SK-N-SH (cell line): ENCODE results near the gene SHE. TPM values are rescaled to one million over a fixed set of nuclear protein-coding genes. Genes with fewer than 3 reads are reported as not detected.

Experiments used
- CTCF ChIA-PET: fragments of 300-600, 350-600 bp; formaldehyde crosslinking; extraction: SDS; loops from one replicate; lab custom pipeline; 2021; lab: Yijun Ruan, JAX
- POLR2A ChIA-PET: fragments of 350-600 bp; sonication (Branson Sonifier 250); formaldehyde crosslinking; extraction: SDS; loops from one replicate; lab custom pipeline; 2020; ENCODE audit warnings: antibody characterized with exemption, inconsistent platforms; lab: Yijun Ruan, JAX
- DNase-seq: peaks from one replicate; pipeline ENCODE4 v3.0.0; 2012
- H2AFZ ChIP-seq: fragments of 200-600 bp; sonication (generic); 2 replicates; pipeline ENCODE4 v1.8.1; 2016; ENCODE audit warnings: antibody characterized with exemption, mild to moderate bottlenecking, low read depth
- H3F3A ChIP-seq: fragments of 200-600 bp; sonication (generic); replicated peaks from 2 replicates; pipeline ENCODE3; 2016; ENCODE audit warnings: antibody characterized with exemption, mild to moderate bottlenecking; ENCODE audit not compliant: insufficient read depth
- H3K27ac ChIP-seq, 2 experiments: fragments of 200-500 bp in 1 of 2; fragments of 200-600 bp in 1 of 2; sonication (Bioruptor generic) in 1 of 2; sonication (generic), shearing (Covaris generic) in 1 of 2; 2 replicates each; pipeline versions ENCODE4 v1.5.1 to v1.6.1; 2014 to 2016; ENCODE audit warnings: low read depth in 2 of 2, inconsistent platforms in 1 of 2, low read length in 1 of 2, mild to moderate bottlenecking in 1 of 2, mixed read lengths in 1 of 2
- H3K27me3 ChIP-seq: fragments of 200-600 bp; sonication (generic), shearing (Covaris generic); 2 replicates; pipeline ENCODE4 v1.6.1; 2016; ENCODE audit warnings: mixed run types; ENCODE audit not compliant: insufficient read depth
- H3K36me3 ChIP-seq, 2 experiments: fragments of 200-500 bp in 1 of 2; fragments of 200-600 bp in 1 of 2; sonication (Bioruptor generic) in 1 of 2; sonication (generic) in 1 of 2; replicated peaks in 1 of 2; 2 replicates each; pipeline versions ENCODE3 to v1.5.1; 2014 to 2016; ENCODE audit warnings: low read length in 1 of 2, mild to moderate bottlenecking in 1 of 2; ENCODE audit not compliant: insufficient read depth in 2 of 2, control insufficient read depth in 1 of 2
- H3K4me1 ChIP-seq, 2 experiments: fragments of 200-500 bp in 1 of 2; fragments of 200-600 bp in 1 of 2; sonication (Bioruptor generic) in 1 of 2; sonication (generic), shearing (Covaris generic) in 1 of 2; 2 replicates each; pipeline versions ENCODE4 v1.5.1 to v1.6.1; 2014 to 2016; ENCODE audit warnings: low read depth in 1 of 2, low read length in 1 of 2, mixed run types in 1 of 2; ENCODE audit not compliant: insufficient read depth in 2 of 2, control insufficient read depth in 1 of 2
- H3K4me2 ChIP-seq: fragments of 200-600 bp; sonication (generic), shearing (Covaris generic); 2 replicates; pipeline ENCODE4 v1.6.1; 2017; ENCODE audit warnings: mixed run types
- H3K4me3 ChIP-seq, 2 experiments: fragments of 200-500 bp in 1 of 2; fragments of 200-600 bp in 1 of 2; sonication (Bioruptor generic) in 1 of 2; sonication (generic), shearing (Covaris generic) in 1 of 2; 2 replicates each; pipeline versions ENCODE4 v1.5.1 to v1.8.1; 2014 to 2016; ENCODE audit warnings: low read depth in 2 of 2, inconsistent platforms in 1 of 2, low read length in 1 of 2, mild to moderate bottlenecking in 1 of 2, mixed read lengths in 1 of 2, moderate library complexity in 1 of 2
- H3K79me2 ChIP-seq: fragments of 200-600 bp; sonication (generic); 2 replicates; pipeline ENCODE4 v1.8.1; 2017; ENCODE audit warnings: mild to moderate bottlenecking; ENCODE audit not compliant: insufficient read depth
- H3K9ac ChIP-seq: fragments of 200-600 bp; sonication (generic); 2 replicates; pipeline ENCODE4 v1.6.1; 2017; ENCODE audit warnings: mixed run types
- H3K9me2 ChIP-seq: fragments of 200-600 bp; sonication (generic); 2 replicates; pipeline ENCODE4 v1.6.1; 2017; ENCODE audit warnings: mixed run types
- H3K9me3 ChIP-seq: fragments of 200-600 bp; sonication (generic); 2 replicates; pipeline ENCODE4 v1.6.1; 2017; ENCODE audit warnings: mixed run types, mild to moderate bottlenecking, moderate library complexity
- H4K20me1 ChIP-seq: fragments of 200-600 bp; sonication (generic); 2 replicates; pipeline ENCODE4 v1.6.1; 2017; ENCODE audit warnings: mild to moderate bottlenecking, mixed run types; ENCODE audit not compliant: insufficient read depth
- CTCF ChIP-seq: fragments of 200-600 bp; sonication (generic); IDR thresholded peaks from 2 replicates; pipeline ENCODE4 v1.6.1; 2017; ENCODE audit warnings: antibody characterized with exemption, mild to moderate bottlenecking, moderate library complexity
- ELF1 ChIP-seq: IDR thresholded peaks from 2 replicates; pipeline ENCODE4 v1.4.0; 2012
- EP300 ChIP-seq, 2 experiments: IDR thresholded peaks; 2 replicates each; pipeline versions ENCODE4 v1.4.0 to v1.6.1; 2012; ENCODE audit warnings: borderline replicate concordance in 1 of 2, low read depth in 1 of 2, low read length in 1 of 2
- FOSL2 ChIP-seq: IDR thresholded peaks from 2 replicates; pipeline ENCODE4 v1.4.0; 2012; ENCODE audit warnings: low read depth, mild to moderate bottlenecking, moderate library complexity, borderline replicate concordance
- FOXJ3 ChIP-seq: sonication (generic); formaldehyde crosslinking; IDR thresholded peaks from 2 replicates; pipeline ENCODE4 v1.5.1; 2020; ENCODE audit warnings: mild to moderate bottlenecking, missing genetic modification reagents
- GABPA ChIP-seq: IDR thresholded peaks from 2 replicates; pipeline ENCODE4 v1.4.0; 2012; ENCODE audit warnings: low read depth, mild to moderate bottlenecking
- JUND ChIP-seq: IDR thresholded peaks from 2 replicates; pipeline ENCODE4 v1.4.0; 2012
- POLR2AphosphoS5 ChIP-seq: IDR thresholded peaks from 2 replicates; pipeline ENCODE4 v1.6.1; 2012; ENCODE audit warnings: low read depth, low read length
- TEAD4 ChIP-seq: IDR thresholded peaks from 2 replicates; pipeline ENCODE4 v1.4.0; 2012; ENCODE audit warnings: mild to moderate bottlenecking, borderline replicate concordance; ENCODE audit not compliant: insufficient read depth
- USF1 ChIP-seq: IDR thresholded peaks from 2 replicates; pipeline ENCODE4 v1.4.0; 2012; ENCODE audit warnings: low read depth, borderline replicate concordance
- USF2 ChIP-seq: fragments of 150-350 bp; IDR thresholded peaks from 2 replicates; pipeline ENCODE4 v1.6.1; 2017; ENCODE audit warnings: antibody characterized with exemption, low read length, low read depth, borderline replicate concordance
- WGBS: methylation state at CpG from one replicate; pipeline ENCODE4 v1.1.6; 2017; ENCODE audit warnings: low lambda C conversion rate; 5-methylcytosine and 5-hydroxymethylcytosine counted together
- polyA plus RNA-seq, 3 experiments: library from polyadenylated mRNA; depleted of rRNA; stranded (reverse); fragments of >200 nt; gene quantifications; 2 replicates each; pipeline ENCODE4 v1.2.3, GENCODE V29; 2012

The SHE gene
- polyA plus RNA-seq, 1 of the 3 experiments (the other 2 are of a cell fraction) = not detected

- TF ChIP-seq FOSL2 (no peak), CTCF (no peak), USF2 (no peak)
These were observed 49.3 kb upstream of the SHE start (continued) for GRCh38 chr1:154551474-154551873.

- CTCF ChIA-PET = interaction anchor here (1.1 to 7.4 kb wide), 3 partner anchors 9 to 500 kb away, joined by 3 to 187 read pairs (median 3); partner anchors contain the start of gene ADAM15
- H3K36me3 ChIP-seq = peaks cover 36 to 73% of the 10 kb centered on the region in 2 experiments
- WGBS = 72% methylated on average over 6 of the region's 6 CpGs
These were observed 48.4 kb upstream of the SHE start for GRCh38 chr1:154550657-154551056.

More at GRCh38 chr1:154550657-154551056, 48.4 kb upstream of the SHE start:
- Histone ChIP-seq H3K9me2 (no peaks in the 10 kb centered on the region), H3K4me2 (no peak overlapping the region), H3K9ac (no peak overlapping the region), H3F3A (peaks cover 18% of the 10 kb centered on the region), H3K27ac (no peak overlapping the region), H3K9me3 (no peaks in the 10 kb centered on the region), H2AFZ (no peak overlapping the region), H3K4me1 (peaks cover 0 to 23% of the 10 kb centered on the region in 2 experiments; a peak in 1 of 4 replicates), H3K4me3 (no peak overlapping the region), H4K20me1 (no peaks in the 10 kb centered on the region; the same call in 1 of the 2 replicates), H3K79me2 (peaks cover 13% of the 10 kb centered on the region), H3K27me3 (no peaks in the 10 kb centered on the region)
- POLR2A ChIA-PET = interaction anchor here (0.8 kb wide), 1 partner anchor 17 kb away, joined by 3 read pairs; the partner anchor contains the start of gene CHRNB2
- DNase-seq = no peak
- TF ChIP-seq GABPA (no peak), USF2 (no peak), TEAD4 (no peak), POLR2AphosphoS5 (no peak), JUND (no peak), USF1 (no peak), FOXJ3 (CRISPR knock-in tag) (no peak), ELF1 (no peak), EP300 (IDR thresholded peaks at IDR 0.05; ENCODE audit: borderline replicate concordance in 1 of 2, low read depth in 1 of 2, low read length in 1 of 2) (no peak)
